ENCODE results near the gene NCR1. TPM values are rescaled to one million over a fixed set of nuclear protein-coding genes. Genes with fewer than 3 reads are reported as not detected.
A peak's percentile ranks its signal among the peaks of the same experiment; 100 is the strongest.
"Not testable (repeated sequence)": the region's sequence is repeated elsewhere in the genome, so short reads cannot be mapped to it uniquely, and the experiment has no call there.

The NCR1 gene
- total and polyA plus RNA-seq, 2 donors, result 0.46 to 0.52 TPM

DNA sequence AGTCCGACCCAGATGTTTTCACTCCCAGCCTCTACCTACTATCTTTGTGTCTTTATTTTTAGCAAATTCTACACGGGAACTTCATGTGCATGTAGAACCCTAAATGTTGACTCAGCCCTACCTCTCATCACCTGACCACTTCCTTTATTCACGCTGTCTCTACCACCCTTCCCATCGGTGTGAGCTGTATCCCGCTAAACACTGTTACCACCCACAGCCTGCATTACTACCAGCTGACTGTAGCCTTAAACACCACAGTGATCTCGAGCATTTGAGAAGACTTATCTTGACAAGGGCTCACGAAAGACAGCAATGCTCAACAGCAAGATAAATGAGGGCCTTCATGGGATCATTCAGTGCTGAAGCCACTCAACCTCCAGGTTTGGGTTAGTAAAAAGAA lies 15.1 kb downstream of the NCR1 start:
- H3K27ac ChIP-seq (ENCODE audit: low read depth in 1 of 2, low read length in 1 of 2), result no peak overlapping the region
- H3K27me3 ChIP-seq (ENCODE audit: control insufficient read depth in 2 of 2, insufficient read depth in 1 of 2, low read length in 1 of 2), result no peaks in the 10 kb centered on the region
- 31% methylated on average over 7 of the region's 7 CpGs for WGBS
- no peaks in the 10 kb centered on the region for H3K36me3 ChIP-seq (ENCODE audit: control insufficient read depth in 2 of 2, insufficient read depth in 2 of 2, low read length in 1 of 2)
- H3K4me3 ChIP-seq (ENCODE audit: low read length in 2 of 2), result no peak overlapping the region
- no peaks in the 10 kb centered on the region for H3K4me1 ChIP-seq (ENCODE audit: control insufficient read depth in 2 of 2, insufficient read depth in 2 of 2, low read length in 2 of 2)
- no peak for DNase-seq (ENCODE audit: low read depth in 6 of 9, low spot score in 9 of 9)
- no peaks in the 10 kb centered on the region for H3K9me3 ChIP-seq (ENCODE audit: control insufficient read depth in 2 of 2, insufficient read depth in 1 of 2, low read length in 1 of 2)

DNA sequence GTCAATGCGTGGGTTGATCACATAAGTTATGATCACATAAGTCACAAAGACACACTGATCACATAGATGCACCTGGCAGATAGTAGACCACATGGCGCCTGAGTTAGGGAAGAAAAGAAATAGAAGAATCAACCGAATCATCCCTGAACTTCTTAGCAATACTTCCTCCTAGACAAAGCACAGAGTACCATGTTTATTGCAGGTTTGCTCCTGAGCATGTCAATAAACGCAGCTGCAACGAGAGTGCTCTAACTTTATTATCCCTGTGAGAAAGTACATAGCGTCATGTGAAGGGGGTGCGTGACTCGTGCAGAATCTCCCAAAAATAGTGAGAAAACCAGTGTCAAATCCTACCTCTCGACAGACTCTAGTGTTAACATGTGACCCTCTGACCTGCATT lies 17.3 kb downstream of the NCR1 start:
- H3K27me3 ChIP-seq (ENCODE audit: control insufficient read depth in 2 of 2, insufficient read depth in 1 of 2, low read length in 1 of 2), result no peaks in the 10 kb centered on the region
- no peak for DNase-seq (ENCODE audit: low read depth in 6 of 9, low spot score in 9 of 9)
- no peaks in the 10 kb centered on the region for H3K4me1 ChIP-seq (ENCODE audit: control insufficient read depth in 2 of 2, insufficient read depth in 2 of 2, low read length in 2 of 2)
- H3K27ac ChIP-seq (ENCODE audit: low read depth in 1 of 2, low read length in 1 of 2), result no peak overlapping the region
- H3K36me3 ChIP-seq (ENCODE audit: control insufficient read depth in 2 of 2, insufficient read depth in 2 of 2, low read length in 1 of 2), result no peaks in the 10 kb centered on the region
- 84% methylated on average over 9 of the region's 9 CpGs for WGBS
- peaks cover 0 to 6% of the 10 kb centered on the region in 2 donors for H3K9me3 ChIP-seq (ENCODE audit: control insufficient read depth in 2 of 2, insufficient read depth in 1 of 2, low read length in 1 of 2)
- no peak overlapping the region for H3K4me3 ChIP-seq (ENCODE audit: low read length in 2 of 2)

GRCh38 chr19:54928299-54928698 lies 22.4 kb downstream of the NCR1 start:
- no peak for DNase-seq (ENCODE audit: low read depth in 6 of 9, low spot score in 9 of 9)
- no peak overlapping the region for H3K27ac ChIP-seq (ENCODE audit: low read depth in 1 of 2, low read length in 1 of 2)
- H3K27me3 ChIP-seq (ENCODE audit: control insufficient read depth in 2 of 2, insufficient read depth in 1 of 2, low read length in 1 of 2), result no peaks in the 10 kb centered on the region
- peaks cover 0 to 6% of the 10 kb centered on the region in 2 donors for H3K9me3 ChIP-seq (ENCODE audit: control insufficient read depth in 2 of 2, insufficient read depth in 1 of 2, low read length in 1 of 2)
- no peaks in the 10 kb centered on the region for H3K4me1 ChIP-seq (ENCODE audit: control insufficient read depth in 2 of 2, insufficient read depth in 2 of 2, low read length in 2 of 2)
- H3K36me3 ChIP-seq (ENCODE audit: control insufficient read depth in 2 of 2, insufficient read depth in 2 of 2, low read length in 1 of 2), result no peaks in the 10 kb centered on the region
- WGBS, result 97% methylated on average over 2 of the region's 2 CpGs
- H3K4me3 ChIP-seq (ENCODE audit: low read length in 2 of 2), result no peak overlapping the region

GRCh38 chr19:54937926-54938325 lies 32.0 kb downstream of the NCR1 start:
- H3K4me3 ChIP-seq (ENCODE audit: low read length in 2 of 2), result no peak overlapping the region
- H3K27ac ChIP-seq (ENCODE audit: low read depth in 1 of 2, low read length in 1 of 2), result no peak overlapping the region
- WGBS, result 5% methylated on average over 9 of the region's 9 CpGs
- H3K36me3 ChIP-seq (ENCODE audit: control insufficient read depth in 2 of 2, insufficient read depth in 2 of 2, low read length in 1 of 2), result no peaks in the 10 kb centered on the region
- no peaks in the 10 kb centered on the region for H3K27me3 ChIP-seq (ENCODE audit: control insufficient read depth in 2 of 2, insufficient read depth in 1 of 2, low read length in 1 of 2)
- DNase-seq (ENCODE audit: low read depth in 6 of 9, low spot score in 9 of 9), result peak in 1 of 9 donors; percentile 15
- no peaks in the 10 kb centered on the region for H3K4me1 ChIP-seq (ENCODE audit: control insufficient read depth in 2 of 2, insufficient read depth in 2 of 2, low read length in 2 of 2)
- H3K9me3 ChIP-seq (ENCODE audit: control insufficient read depth in 2 of 2, insufficient read depth in 1 of 2, low read length in 1 of 2), result no peaks in the 10 kb centered on the region

GRCh38 chr19:54938906-54939305 lies 33.0 kb downstream of the NCR1 start:
- no peaks in the 10 kb centered on the region for H3K9me3 ChIP-seq (ENCODE audit: control insufficient read depth in 2 of 2, insufficient read depth in 1 of 2, low read length in 1 of 2)
- DNase-seq (ENCODE audit: low read depth in 6 of 9, low spot score in 9 of 9), result no peak
- H3K36me3 ChIP-seq (ENCODE audit: control insufficient read depth in 2 of 2, insufficient read depth in 2 of 2, low read length in 1 of 2), result no peaks in the 10 kb centered on the region
- no peak overlapping the region for H3K27ac ChIP-seq (ENCODE audit: low read depth in 1 of 2, low read length in 1 of 2)
- no peaks in the 10 kb centered on the region for H3K4me1 ChIP-seq (ENCODE audit: control insufficient read depth in 2 of 2, insufficient read depth in 2 of 2, low read length in 2 of 2)
- 91% methylated on average over 11 of the region's 11 CpGs for whole genome bisulfite sequencing
- H3K4me3 ChIP-seq (ENCODE audit: low read length in 2 of 2), result no peak overlapping the region
- H3K27me3 ChIP-seq (ENCODE audit: control insufficient read depth in 2 of 2, insufficient read depth in 1 of 2, low read length in 1 of 2), result no peaks in the 10 kb centered on the region

GRCh38 chr19:54939538-54939937 lies 33.6 kb downstream of the NCR1 start:
- DNase-seq (ENCODE audit: low read depth in 6 of 9, low spot score in 9 of 9); H3K4me3 ChIP-seq (ENCODE audit: low read length in 2 of 2); H3K27me3 ChIP-seq (ENCODE audit: control insufficient read depth in 2 of 2, insufficient read depth in 1 of 2, low read length in 1 of 2); H3K36me3 ChIP-seq (ENCODE audit: control insufficient read depth in 2 of 2, insufficient read depth in 2 of 2, low read length in 1 of 2); H3K9me3 ChIP-seq (ENCODE audit: control insufficient read depth in 2 of 2, insufficient read depth in 1 of 2, low read length in 1 of 2); H3K27ac ChIP-seq (ENCODE audit: low read depth in 1 of 2, low read length in 1 of 2); H3K4me1 ChIP-seq (ENCODE audit: control insufficient read depth in 2 of 2, insufficient read depth in 2 of 2, low read length in 2 of 2): not testable (repeated sequence)
- WGBS, result 70% methylated on average over 19 of the region's 28 CpGs

- not testable (repeated sequence) for H3K4me1 ChIP-seq (ENCODE audit: control insufficient read depth in 2 of 2, insufficient read depth in 2 of 2, low read length in 2 of 2); DNase-seq (ENCODE audit: low read depth in 6 of 9, low spot score in 9 of 9); H3K36me3 ChIP-seq (ENCODE audit: control insufficient read depth in 2 of 2, insufficient read depth in 2 of 2, low read length in 1 of 2); H3K27me3 ChIP-seq (ENCODE audit: control insufficient read depth in 2 of 2, insufficient read depth in 1 of 2, low read length in 1 of 2); H3K4me3 ChIP-seq (ENCODE audit: low read length in 2 of 2); H3K9me3 ChIP-seq (ENCODE audit: control insufficient read depth in 2 of 2, insufficient read depth in 1 of 2, low read length in 1 of 2); H3K27ac ChIP-seq (ENCODE audit: low read depth in 1 of 2, low read length in 1 of 2)
- WGBS, result 85% methylated on average over 11 of the region's 11 CpGs
Observed at GRCh38 chr19:54943772-54944361, 37.9 kb downstream of the NCR1 start.

DNA sequence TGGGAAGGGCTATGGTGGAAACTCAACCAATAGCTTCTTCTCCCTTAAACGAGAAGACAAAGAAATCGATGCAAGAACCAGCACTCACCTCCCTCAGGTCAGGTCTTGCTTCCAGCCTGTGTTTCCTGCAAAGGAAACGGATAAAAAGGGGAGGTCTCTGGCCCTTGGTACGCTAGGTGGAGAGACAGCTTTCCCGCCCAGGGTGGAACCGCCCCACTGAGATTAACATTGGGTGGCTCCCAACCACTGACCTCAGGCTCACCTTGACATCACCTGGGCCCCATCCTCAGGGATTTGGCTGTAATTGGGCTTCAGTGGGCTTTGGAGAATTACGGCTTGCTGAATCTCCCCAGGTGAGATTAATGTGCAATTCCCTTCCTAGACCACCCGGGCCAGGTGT lies 41.4 kb downstream of the NCR1 start, which contains the start of gene NLRP7:
Gene NLRP7, minus strand, starts transcription at position 150 of the 400 bp plus-strand sequence.
- no peak for DNase-seq (ENCODE audit: low read depth in 6 of 9, low spot score in 9 of 9)
- 97% methylated on average over 8 of the region's 8 CpGs for WGBS
- no peak within 1 kb of the TSS for H3K27ac ChIP-seq (ENCODE audit: low read depth in 1 of 2, low read length in 1 of 2)
- H3K36me3 ChIP-seq (ENCODE audit: control insufficient read depth in 2 of 2, insufficient read depth in 2 of 2, low read length in 1 of 2), result no peaks in the 10 kb centered on the region
- no peaks in the 10 kb centered on the region for H3K9me3 ChIP-seq (ENCODE audit: control insufficient read depth in 2 of 2, insufficient read depth in 1 of 2, low read length in 1 of 2)
- peaks cover 0 to 2% of the 10 kb centered on the region in 2 donors for H3K27me3 ChIP-seq (ENCODE audit: control insufficient read depth in 2 of 2, insufficient read depth in 1 of 2, low read length in 1 of 2)
- no peak within 1 kb of the TSS for H3K4me3 ChIP-seq (ENCODE audit: low read length in 2 of 2)
- H3K4me1 ChIP-seq (ENCODE audit: control insufficient read depth in 2 of 2, insufficient read depth in 2 of 2, low read length in 2 of 2), result no peaks in the 10 kb centered on the region

GRCh38 chr19:54949412-54949811 lies 43.5 kb downstream of the NCR1 start:
- Histone ChIP-seq H3K27ac (ENCODE audit: low read depth in 1 of 2, low read length in 1 of 2) (no peak overlapping the region), H3K36me3 (ENCODE audit: control insufficient read depth in 2 of 2, insufficient read depth in 2 of 2, low read length in 1 of 2) (no peaks in the 10 kb centered on the region), H3K9me3 (ENCODE audit: control insufficient read depth in 2 of 2, insufficient read depth in 1 of 2, low read length in 1 of 2) (no peaks in the 10 kb centered on the region), H3K4me3 (ENCODE audit: low read length in 2 of 2) (no peak overlapping the region), H3K4me1 (ENCODE audit: control insufficient read depth in 2 of 2, insufficient read depth in 2 of 2, low read length in 2 of 2) (no peaks in the 10 kb centered on the region), H3K27me3 (ENCODE audit: control insufficient read depth in 2 of 2, insufficient read depth in 1 of 2, low read length in 1 of 2) (peaks cover 0 to 2% of the 10 kb centered on the region in 2 donors)
- DNase-seq (ENCODE audit: low read depth in 6 of 9, low spot score in 9 of 9), result no peak
- WGBS, result 92% methylated on average over 2 of the region's 2 CpGs

All from thymus (tissue), 11 donors.